ENCODE measurements around the gene TTC7B.
A peak's percentile ranks its signal among the peaks of the same experiment; 100 is the strongest.
"Not testable (repeated sequence)": the region's sequence is repeated elsewhere in the genome, so short reads cannot be mapped to it uniquely, and the experiment has no call there.

Gene TTC7B

DNA sequence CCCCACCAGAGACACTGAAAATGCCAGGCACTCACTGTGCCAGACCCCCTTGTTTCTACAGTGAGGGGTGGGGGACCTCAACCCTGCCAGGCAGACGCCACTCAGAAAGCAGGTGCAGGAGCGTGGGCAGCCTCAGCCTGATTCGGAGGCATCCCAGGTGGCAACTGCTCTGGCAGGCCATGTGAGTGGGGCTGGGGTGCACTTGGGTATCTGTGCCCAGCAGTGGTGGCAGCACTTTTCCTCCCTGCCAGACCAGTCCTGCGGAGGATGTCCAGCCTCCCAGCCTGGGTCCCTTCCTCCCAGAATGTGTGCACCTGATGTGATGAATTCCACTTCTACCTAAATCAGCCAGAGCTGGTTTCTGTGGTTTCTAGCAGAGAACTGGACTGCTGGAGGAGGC, 13.4 kb upstream of the TTC7B start:
- DNase-seq = no peak

GRCh38 chr14:90828642-90829487, 12.6 kb upstream of the TTC7B start:
- peak; percentile 76 for DNase-seq

GRCh38 chr14:90827919-90828610, 11.8 kb upstream of the TTC7B start:
- DNase-seq = peak; percentile 97

- DNase-seq = not testable (repeated sequence)
These were observed 7.3 kb upstream of the TTC7B start for GRCh38 chr14:90823542-90823941.

DNA sequence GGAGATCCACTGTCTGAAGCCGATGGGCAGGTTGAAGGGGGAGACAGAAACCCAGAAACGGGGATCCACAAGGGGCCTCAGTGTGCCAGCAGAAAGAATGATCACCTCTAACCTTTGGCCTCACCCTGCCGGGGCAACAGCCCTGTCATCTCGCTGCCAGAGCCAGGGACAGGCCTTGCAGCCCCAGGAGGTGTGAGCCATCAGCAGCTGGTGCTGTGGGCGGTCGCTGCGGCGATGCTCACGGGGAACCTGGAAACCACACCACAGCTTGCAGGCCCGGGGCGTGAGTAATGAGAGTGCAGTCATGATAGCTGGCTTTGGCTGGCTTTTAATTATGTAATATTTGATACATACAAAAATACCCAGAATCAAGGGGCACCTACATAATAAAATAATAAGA, 4.7 kb upstream of the TTC7B start:
- peak; percentile 78 for DNase-seq

- DNase-seq = no peak
These were observed 3.6 kb upstream of the TTC7B start for GRCh38 chr14:90819734-90820393.

- DNase-seq = no peak
These were observed 2.5 kb upstream of the TTC7B start for GRCh38 chr14:90818715-90819114.

DNA sequence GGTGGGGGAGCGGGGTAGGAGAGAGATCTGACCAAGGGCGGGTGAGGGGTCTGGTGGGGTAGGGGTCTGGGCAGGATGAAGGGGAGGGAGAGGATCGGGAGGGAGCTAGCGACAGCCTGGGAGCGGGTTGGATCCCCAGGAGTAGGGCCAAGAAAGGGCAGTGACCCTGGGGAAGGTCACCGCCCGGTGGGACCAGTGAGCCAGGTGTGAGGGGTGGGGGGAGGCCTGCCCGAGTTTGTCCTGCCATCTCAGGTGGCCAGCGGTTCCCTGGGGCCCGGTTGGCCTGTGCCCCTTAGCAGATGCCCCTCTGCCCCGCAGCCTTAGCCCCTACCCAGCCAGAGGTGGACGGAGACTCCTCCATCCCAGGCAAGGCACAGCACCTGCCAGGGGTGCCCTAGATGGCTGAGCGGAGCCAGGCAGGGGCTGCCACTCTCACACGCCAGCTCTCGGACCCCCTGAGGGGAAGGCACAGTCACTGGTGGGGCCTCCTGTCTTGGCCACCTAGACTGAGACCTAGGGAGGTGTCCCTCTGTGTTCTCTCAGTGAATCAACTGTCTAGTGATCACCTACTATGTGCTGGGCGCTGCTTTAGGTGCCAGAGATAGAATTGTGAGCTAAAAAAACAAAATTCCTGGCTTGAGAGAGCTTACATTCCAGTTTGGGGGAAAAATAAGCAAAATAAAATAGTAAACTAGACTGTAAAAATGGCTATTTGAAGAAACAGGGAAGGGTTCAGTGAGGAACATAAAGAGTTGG, 629 bp upstream of the TTC7B start:
- DNase-seq = no peak

DNA sequence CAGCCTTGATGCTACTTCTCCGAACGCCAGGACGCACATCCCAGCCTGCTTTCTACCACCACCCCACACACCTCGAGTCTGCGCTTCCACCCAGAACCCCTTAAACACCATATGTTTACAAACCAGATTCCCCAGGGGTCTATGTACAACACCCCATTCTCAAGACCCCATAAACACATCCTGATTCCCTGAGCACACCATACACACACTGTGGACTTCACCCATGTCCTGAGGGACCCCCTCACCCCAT, 733 bp downstream of the TTC7B start:
- DNase-seq = no peak

DNA sequence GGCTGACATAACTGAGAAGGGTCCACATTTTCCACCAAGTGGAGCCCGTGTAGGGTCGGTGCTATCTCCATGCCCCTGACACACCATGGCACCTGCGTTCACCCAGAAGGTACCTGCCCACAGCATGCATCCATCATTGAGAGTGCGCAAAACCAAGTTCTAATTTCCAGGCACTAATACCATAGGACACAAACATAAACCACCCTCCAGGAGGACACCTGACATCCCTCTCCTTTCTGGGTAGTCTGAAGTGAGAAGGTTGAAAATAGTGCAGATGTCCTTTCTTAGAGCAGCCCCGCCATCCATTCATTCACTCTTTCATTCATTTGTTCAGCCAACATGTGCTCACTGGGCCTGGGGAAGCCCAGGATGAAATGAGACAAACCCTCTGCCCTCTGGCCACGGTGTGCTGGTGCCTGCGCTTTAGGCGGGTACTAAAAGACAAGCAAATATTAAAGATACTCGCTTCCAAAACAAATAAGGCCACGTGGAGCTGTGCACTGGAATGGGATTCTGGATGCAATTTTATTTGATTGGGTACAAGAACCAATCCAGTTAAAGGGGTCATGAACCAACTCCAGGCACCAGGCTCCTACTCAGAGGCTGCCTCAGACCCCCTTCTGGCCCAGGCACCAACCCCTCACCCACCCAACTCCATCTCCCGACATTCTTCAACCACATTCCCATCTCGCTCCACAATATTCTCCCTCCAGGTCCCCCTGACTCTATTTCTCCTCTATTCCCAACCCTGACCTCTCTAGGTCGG, 1.2 kb downstream of the TTC7B start:
- DNase-seq = no peak

DNA sequence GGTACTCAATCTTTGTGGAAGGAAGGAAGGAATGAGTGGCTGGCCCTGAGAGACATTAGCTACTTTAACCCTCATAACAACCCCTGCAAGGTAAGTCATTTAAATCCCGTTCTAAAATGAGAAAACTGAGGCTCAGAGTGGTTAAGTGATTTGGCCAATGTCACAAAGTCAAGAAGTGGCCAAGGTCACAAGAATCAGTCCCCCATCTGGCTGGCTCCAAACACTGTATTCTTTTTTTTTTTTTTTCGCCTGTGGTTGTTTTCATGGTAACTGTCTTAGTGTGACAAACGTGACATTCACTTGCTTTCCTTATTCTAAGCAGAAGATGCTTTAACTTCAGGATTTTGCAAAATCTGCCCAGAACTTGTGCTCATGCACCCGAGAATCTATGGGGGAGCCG, 2.8 kb downstream of the TTC7B start:
- no peak for DNase-seq

- DNase-seq = no peak
These were observed 4.1 kb downstream of the TTC7B start for GRCh38 chr14:90812109-90812508.

DNA sequence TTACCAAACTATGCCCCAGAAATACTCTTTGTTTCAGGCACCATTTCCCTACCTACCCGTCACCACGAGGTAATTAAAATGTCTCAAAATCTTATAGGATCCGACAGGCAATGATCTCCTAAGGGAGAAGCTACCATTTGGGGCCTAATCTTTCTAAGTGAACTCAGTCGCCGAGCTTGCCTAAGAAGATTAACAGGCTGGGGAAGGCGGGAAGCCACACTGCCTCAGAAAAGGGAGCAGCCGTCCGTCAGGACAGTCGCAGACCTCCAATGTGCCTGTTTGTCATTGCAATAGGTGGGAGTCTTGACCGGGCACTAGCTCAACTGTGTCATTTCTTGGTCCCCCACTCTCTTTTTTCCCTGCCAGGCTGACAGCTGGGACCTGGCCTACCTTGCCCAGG, 4.6 kb downstream of the TTC7B start:
- no peak for DNase-seq

- DNase-seq = no peak
These were observed 5.4 kb downstream of the TTC7B start for GRCh38 chr14:90810806-90811205.

DNA sequence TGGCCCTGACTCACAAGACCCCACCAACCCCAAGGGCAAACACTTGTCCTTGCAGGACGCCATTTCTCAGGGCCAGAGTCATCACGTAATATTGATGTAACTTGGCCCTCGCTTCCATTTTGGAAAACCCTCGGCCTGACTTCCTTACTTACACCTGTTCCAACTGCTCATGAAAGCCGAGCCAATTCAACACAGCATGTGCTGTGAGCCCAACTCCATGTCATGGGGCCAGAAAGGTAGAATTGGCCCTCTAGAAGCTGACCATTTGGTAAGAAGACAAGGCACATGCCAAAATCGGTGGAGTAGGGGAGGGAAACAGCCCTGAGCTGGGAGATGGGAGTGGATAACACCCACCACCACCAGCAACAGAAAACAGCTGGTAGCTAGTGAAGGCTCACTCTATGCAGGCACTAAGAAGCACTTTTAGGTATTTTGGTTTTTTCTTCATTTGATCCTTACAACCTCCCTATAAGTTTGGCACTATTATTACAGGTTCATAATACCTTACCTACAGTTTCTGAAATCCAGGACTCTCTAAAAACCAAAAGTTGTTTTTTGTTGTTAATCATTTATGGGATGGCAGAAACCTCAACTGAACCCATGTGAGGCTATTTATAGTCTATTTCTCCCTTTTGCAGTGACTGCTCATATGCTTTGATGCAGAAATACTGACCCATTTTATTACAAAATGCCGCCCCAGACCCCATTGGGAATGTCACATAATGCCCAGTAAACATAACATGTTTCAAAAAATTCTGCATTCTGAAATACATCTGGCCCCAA, 6.5 kb downstream of the TTC7B start:
- no peak for DNase-seq

DNA sequence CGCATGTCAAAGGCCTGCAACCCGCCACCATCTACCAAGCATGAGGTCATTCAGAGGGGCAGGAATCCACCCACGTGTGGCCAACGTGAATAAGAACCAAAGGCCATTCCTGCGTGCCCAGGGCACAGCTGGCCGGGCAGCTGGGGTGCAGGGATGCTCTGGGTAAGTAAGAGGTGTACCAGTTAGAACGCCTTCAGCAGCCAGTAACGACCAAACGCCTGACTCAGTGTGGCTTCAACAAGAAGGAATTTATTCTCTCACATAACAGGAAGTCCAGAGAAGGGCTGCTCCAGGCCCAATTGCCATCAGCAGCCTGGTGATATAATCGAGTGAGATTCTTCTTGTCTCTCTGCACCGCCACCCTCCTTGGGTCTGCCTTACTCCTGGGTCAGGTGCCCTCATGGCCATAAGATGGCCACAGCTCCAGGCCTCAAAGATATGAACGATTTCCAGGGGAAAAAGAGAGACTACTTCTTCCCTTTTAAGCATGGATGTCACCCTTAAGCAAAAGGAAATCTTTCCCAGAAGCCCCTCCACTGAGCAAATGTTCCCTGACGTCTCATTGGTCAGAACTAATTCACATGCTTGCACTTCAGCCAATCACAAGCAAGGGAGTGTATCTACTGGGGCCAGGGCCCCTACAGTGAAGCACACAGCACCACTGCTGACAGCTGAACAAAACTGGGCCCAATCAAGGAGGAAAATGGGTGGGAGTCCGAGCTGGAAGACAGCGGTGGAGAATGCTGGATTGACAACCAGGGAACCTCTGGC, 7.3 kb downstream of the TTC7B start:
- DNase-seq = no peak

- DNase-seq = no peak
These were observed 9.2 kb downstream of the TTC7B start for GRCh38 chr14:90807060-90807459.

- no peak for DNase-seq
These were observed 10.3 kb downstream of the TTC7B start for GRCh38 chr14:90805662-90806540.

GRCh38 chr14:90805084-90805391, 11.2 kb downstream of the TTC7B start:
- DNase-seq = no peak

Measured in activated CD4-positive, alpha-beta T cell treated with anti-CD3 and anti-CD28 coated beads, Interleukin-2, Interleukin-6, amounts not matched to agents 100 ng/mL and 50 ng/mL, durations not matched to agents 16 hours and 8 hours (primary cell).